ELF-1 (cell line): ENCODE data around the gene GPR173.

Experiments
- DNase-seq: peaks from one replicate; pipeline ENCODE4 v3.0.0-alpha.2; 2016; ENCODE audit warnings: low read depth, low spot score

GPR173 gene

GRCh38 chrX:53071064-53071463, 22.5 kb downstream of the GPR173 start:
- no peak for DNase-seq

GRCh38 chrX:53071604-53072417, 23.2 kb downstream of the GPR173 start:
- peak; percentile 83 for DNase-seq

GRCh38 chrX:53072418-53073114, 24.0 kb downstream of the GPR173 start:
- no peak for DNase-seq

GRCh38 chrX:53073115-53073586, 24.6 kb downstream of the GPR173 start:
- peak; percentile 82 for DNase-seq

GRCh38 chrX:53075011-53075410, 26.4 kb downstream of the GPR173 start:
- peak; percentile 84 for DNase-seq

- no peak for DNase-seq
These were observed 28.1 kb downstream of the GPR173 start for GRCh38 chrX:53076671-53077070.

- no peak for DNase-seq
These were observed 28.9 kb downstream of the GPR173 start for GRCh38 chrX:53077207-53078197.

GRCh38 chrX:53078943-53079342, 30.4 kb downstream of the GPR173 start:
- no peak for DNase-seq

- DNase-seq, result no peak
These were observed 32.3 kb downstream of the GPR173 start for GRCh38 chrX:53080628-53081580.

GRCh38 chrX:53081925-53082772, 33.6 kb downstream of the GPR173 start, which contains the start of gene TSPYL2:
TSS of gene TSPYL2 (plus strand) at chrX:53082367. CDS start at chrX:53082499, 132 bp downstream.
- peak; percentile 100 for DNase-seq

GRCh38 chrX:53082773-53083616, 34.4 kb downstream of the GPR173 start:
- DNase-seq, result no peak

- DNase-seq, result no peak
These were observed 35.5 kb downstream of the GPR173 start for GRCh38 chrX:53084043-53084570.

GRCh38 chrX:53084863-53085262, 36.3 kb downstream of the GPR173 start:
- no peak for DNase-seq

GRCh38 chrX:53085661-53086229, 37.2 kb downstream of the GPR173 start:
- DNase-seq, result no peak

GRCh38 chrX:53086464-53086863, 37.9 kb downstream of the GPR173 start:
- DNase-seq, result no peak

GRCh38 chrX:53087388-53087831, 38.8 kb downstream of the GPR173 start:
- no peak for DNase-seq

- peak; percentile 96 for DNase-seq
These were observed 39.8 kb downstream of the GPR173 start for GRCh38 chrX:53088136-53088974.
